VCaP (cell line): Measurements from ENCODE around the gene CSNK1G1.
A peak's percentile ranks its signal among the peaks of the same experiment; 100 is the strongest.
"Not testable (repeated sequence)": the region's sequence is repeated elsewhere in the genome, so short reads cannot be mapped to it uniquely, and the experiment has no call there.

Experiments used
- H3K27ac ChIP-seq: fragments of 450-650 bp; 2 replicates; pipeline ENCODE4 v1.5.1; 2017
- CTCF ChIP-seq: fragments of 450-650 bp; conservative IDR thresholded peaks from 2 replicates; pipeline ENCODE4 v1.5.1; 2017; ENCODE audit warnings: mild to moderate bottlenecking, moderate library complexity

Gene CSNK1G1

GRCh38 chr15:64229129-64229724 lies 126.7 kb downstream of the CSNK1G1 start:
- no peak overlapping the region for H3K27ac ChIP-seq
- TF ChIP-seq CTCF, result no peak

- no peak overlapping the region for H3K27ac ChIP-seq
- no peak for TF ChIP-seq CTCF
These were observed 130.2 kb downstream of the CSNK1G1 start for GRCh38 chr15:64225804-64226203.

GRCh38 chr15:64224511-64224910 lies 131.5 kb downstream of the CSNK1G1 start:
- peak overlapping the region; percentile 71 for H3K27ac ChIP-seq
- no peak for TF ChIP-seq CTCF

- peak overlapping the region; percentile 71 for H3K27ac ChIP-seq
These were observed 132.1 kb downstream of the CSNK1G1 start for GRCh38 chr15:64223882-64224281.

GRCh38 chr15:64222573-64223366 lies 133.2 kb downstream of the CSNK1G1 start:
- no peak for TF ChIP-seq CTCF
- H3K27ac ChIP-seq, result no peak overlapping the region

More at GRCh38 chr15:64223882-64224281, 132.1 kb downstream of the CSNK1G1 start:
- no peak for TF ChIP-seq CTCF

GRCh38 chr15:64221911-64222310 lies 134.1 kb downstream of the CSNK1G1 start:
- H3K27ac ChIP-seq, result not testable (repeated sequence)

- not testable (repeated sequence) for H3K27ac ChIP-seq
These were observed 138.6 kb downstream of the CSNK1G1 start for GRCh38 chr15:64217429-64217750.

GRCh38 chr15:64216730-64217428 lies 139.1 kb downstream of the CSNK1G1 start:
- no peak overlapping the region for H3K27ac ChIP-seq
- no peak for TF ChIP-seq CTCF
